Breast epithelium (tissue), 4 donors: Measurements from ENCODE around the gene CBLN3. TPM values are rescaled to one million over a fixed set of nuclear protein-coding genes. Genes with fewer than 3 reads are reported as not detected.

Source experiments
- DNase-seq, 2 donors: peaks; one replicate each; pipeline ENCODE4 v3.0.0-alpha.2; 2019; ENCODE audit warnings: low spot score in 2 of 2
- H3K27ac ChIP-seq, 2 donors: fragments of 200-600 bp; sonication (generic) in 1 of 2; one replicate each; pipeline ENCODE4 v1.5.1; 2016 to 2019; ENCODE audit warnings: mild to moderate bottlenecking in 1 of 2
- H3K27me3 ChIP-seq, 2 donors: fragments of 200-600 bp; sonication (generic) in 1 of 2; one replicate each; pipeline versions ENCODE4 v1.5.1 to v1.6.0; 2017 to 2019; ENCODE audit warnings: control low read depth in 1 of 2, mild to moderate bottlenecking in 1 of 2
- H3K36me3 ChIP-seq: fragments of 200-600 bp; one replicate; pipeline ENCODE4 v1.5.1; 2019
- H3K4me1 ChIP-seq, 2 donors: fragments of 200-600 bp; sonication (generic); one replicate each; pipeline ENCODE4 v1.5.1; 2016 to 2019; ENCODE audit warnings: control low read depth in 1 of 2
- H3K4me3 ChIP-seq, 3 donors: fragments of 200-600 bp; sonication (generic); 1 replicate in 2 of 3; 2 replicates in 1 of 3; pipeline ENCODE4 v1.5.1; 2016 to 2019; ENCODE audit warnings: mild to moderate bottlenecking in 3 of 3, moderate library complexity in 2 of 3
- H3K9me3 ChIP-seq, 2 donors: fragments of 200-600 bp; sonication (generic) in 1 of 2; one replicate each; pipeline ENCODE4 v1.5.1; 2016 to 2019; ENCODE audit warnings: control low read depth in 1 of 2
- CTCF ChIP-seq, 3 donors: fragments of 450-650 bp; IDR thresholded peaks; one replicate each; pipeline ENCODE4 v1.5.1; 2016 to 2017; ENCODE audit warnings: antibody characterized with exemption in 3 of 3, mild to moderate bottlenecking in 3 of 3, moderate library complexity in 3 of 3
- POLR2A ChIP-seq: fragments of 450-650 bp; IDR thresholded peaks from one replicate; pipeline ENCODE4 v1.6.1; 2016; ENCODE audit warnings: antibody characterized with exemption, mild to moderate bottlenecking, moderate library complexity
- POLR2AphosphoS5 ChIP-seq, 3 donors: sonication (generic); formaldehyde crosslinking; IDR thresholded peaks; one replicate each; pipeline ENCODE4 v1.6.1; 2017; ENCODE audit warnings: antibody characterized with exemption in 3 of 3
- intact Hi-C: fragments of 100-400 bp; cut with DNase I; formaldehyde crosslinking; loops from one replicate; pipeline ENCODE4 v1.15.1; 2023; ENCODE audit warnings: low total_unique reads
- total RNA-seq, 3 donors: library from RNA; depleted of rRNA; stranded (reverse); fragments of >200 nt; gene quantifications; one replicate each; pipeline ENCODE4 v1.1.0, GENCODE V29; 2016

CBLN3 gene
- total RNA-seq, 3 donors from 2014 or later: 1.6 to 3.8 (median 2.3) TPM

GRCh38 chr14:24399447-24399822 is 30.0 kb downstream of the CBLN3 start:
- no peak for DNase-seq
- Histone ChIP-seq H3K27me3 (no peaks in the 10 kb centered on the region), H3K36me3 (no peaks in the 10 kb centered on the region), H3K4me1 (peaks cover 3 to 11% of the 10 kb centered on the region in 2 donors), H3K27ac (peak overlapping the region; percentile 69 to 91), H3K9me3 (no peaks in the 10 kb centered on the region), H3K4me3 (peak overlapping the region; percentile 60 to 95 (median 72))
- TF ChIP-seq CTCF (IDR thresholded peaks at IDR 0.05) (no peak), POLR2A (no peak), POLR2AphosphoS5 (IDR thresholded peaks at IDR 0.05) (no peak)
- intact Hi-C loops: loop anchor here (5.0 kb wide), 1 partner anchor 52 kb away; no protein-coding TSS in a partner anchor

GRCh38 chr14:24398653-24399446 is 30.6 kb downstream of the CBLN3 start, which contains the start of gene NYNRIN:
TSS of gene NYNRIN (plus strand) at chr14:24399003. CDS start at chr14:24399247, 244 bp downstream.
- peak within 1 kb of the TSS; percentile 69 to 91 for H3K27ac ChIP-seq
- no peak for DNase-seq
- intact Hi-C loops: loop anchor here (5.0 kb wide), 1 partner anchor 52 kb away; no protein-coding TSS in a partner anchor

GRCh38 chr14:24398293-24398652 is 31.2 kb downstream of the CBLN3 start:
- H3K27me3 ChIP-seq: no peaks in the 10 kb centered on the region
- TF ChIP-seq POLR2A (no peak), POLR2AphosphoS5 (IDR thresholded peaks at IDR 0.05) (no peak), CTCF (IDR thresholded peaks at IDR 0.05) (no peak)
- DNase-seq: no peak
- no peaks in the 10 kb centered on the region for H3K9me3 ChIP-seq
- H3K36me3 ChIP-seq: no peaks in the 10 kb centered on the region
- intact Hi-C loops: loop anchor here (5.0 kb wide), 1 partner anchor 51 kb away; no protein-coding TSS in a partner anchor
- H3K4me1 ChIP-seq: peaks cover 3 to 11% of the 10 kb centered on the region in 2 donors
- H3K4me3 ChIP-seq: peak overlapping the region; percentile 60 to 95 (median 72)
- H3K27ac ChIP-seq: peak overlapping the region; percentile 69 to 91

More at GRCh38 chr14:24398653-24399446, 30.6 kb downstream of the CBLN3 start, which contains the start of gene NYNRIN:
- TF ChIP-seq POLR2AphosphoS5 (IDR thresholded peaks at IDR 0.05) (no peak), POLR2A (no peak), CTCF (IDR thresholded peaks at IDR 0.05) (no peak)
- Histone ChIP-seq H3K9me3 (no peaks in the 10 kb centered on the region), H3K36me3 (no peaks in the 10 kb centered on the region), H3K4me3 (peak within 1 kb of the TSS; percentile 60 to 95 (median 72)), H3K27me3 (no peaks in the 10 kb centered on the region), H3K4me1 (peaks cover 3 to 11% of the 10 kb centered on the region in 2 donors)

- Histone ChIP-seq H3K27me3 (no peaks in the 10 kb centered on the region), H3K9me3 (no peaks in the 10 kb centered on the region), H3K36me3 (no peaks in the 10 kb centered on the region), H3K4me1 (peaks cover 3 to 11% of the 10 kb centered on the region in 2 donors), H3K4me3 (peak overlapping the region in 1 of 3 donors; percentile 95), H3K27ac (peak overlapping the region; percentile 69 to 91)
- DNase-seq: no peak
- TF ChIP-seq CTCF (IDR thresholded peaks at IDR 0.05) (no peak), POLR2A (no peak), POLR2AphosphoS5 (IDR thresholded peaks at IDR 0.05) (no peak)
- intact Hi-C loops: loop anchor here (5.0 kb wide), 1 partner anchor 50 kb away; no protein-coding TSS in a partner anchor
Measured at GRCh38 chr14:24397639-24398292, 31.7 kb downstream of the CBLN3 start.
